Bronchial epithelial cell (primary cell): ENCODE results near the gene OXER1. TPM values are rescaled to one million over a fixed set of nuclear protein-coding genes. Genes with fewer than 3 reads are reported as not detected.

Experiments
- DNase-seq: peaks from one replicate; pipeline ENCODE4 v3.0.0-alpha.2; 2010; ENCODE audit warnings: low read depth
- FAIRE-seq: peaks from 2 replicates; lab custom pipeline; 2011; peaks lifted over from hg19 to GRCh38; lab: Jason Lieb, UNC
- H3K27me3 ChIP-seq: 2 replicates; pipeline ENCODE4 v1.5.1; 2011; ENCODE audit warnings: low read length; ENCODE audit not compliant: control insufficient read depth, insufficient read depth
- H3K36me3 ChIP-seq: 2 replicates; pipeline ENCODE4 v1.5.1; 2011; ENCODE audit warnings: low read length; ENCODE audit not compliant: control insufficient read depth, insufficient read depth
- H3K4me3 ChIP-seq: 2 replicates; pipeline ENCODE4 v1.5.1; 2011; ENCODE audit warnings: mild to moderate bottlenecking, low read depth, low read length, control low read depth
- CTCF ChIP-seq: IDR thresholded peaks from 2 replicates; pipeline ENCODE4 v1.5.1; 2011; ENCODE audit warnings: mild to moderate bottlenecking, moderate library complexity, low read length, control low read depth, inconsistent platforms; ENCODE audit not compliant: insufficient read depth, severe bottlenecking
- total RNA-seq: library from RNA; depleted of rRNA; stranded (reverse); fragments of >200 nt; gene quantifications from 2 replicates; pipeline ENCODE4 v1.2.1, GENCODE V29; 2014

The OXER1 gene
- total RNA-seq, 1 donor from 2014 or later = not detected

GRCh38 chr2:42767080-42767898, 3.4 kb upstream of the OXER1 start:
- no peaks in the 10 kb centered on the region for H3K27me3 ChIP-seq
- TF ChIP-seq CTCF = no peak
- H3K4me3 ChIP-seq = no peak overlapping the region
- DNase-seq (no peak), FAIRE-seq (no peak)
- no peaks in the 10 kb centered on the region for H3K36me3 ChIP-seq

GRCh38 chr2:42765686-42766085, 1.8 kb upstream of the OXER1 start:
- no peak for TF ChIP-seq CTCF
- DNase-seq (no peak), FAIRE-seq (no peak)
- Histone ChIP-seq H3K36me3 (no peaks in the 10 kb centered on the region), H3K27me3 (no peaks in the 10 kb centered on the region), H3K4me3 (no peak overlapping the region)

GRCh38 chr2:42764901-42765300, 966 bp upstream of the OXER1 start:
- no peak overlapping the region for H3K4me3 ChIP-seq

GRCh38 chr2:42762823-42763804, 821 bp downstream of the OXER1 start:
- FAIRE-seq = no peak
- DNase-seq = no peak
- TF ChIP-seq CTCF = no peak
- Histone ChIP-seq H3K4me3 (no peak overlapping the region), H3K27me3 (no peaks in the 10 kb centered on the region), H3K36me3 (no peaks in the 10 kb centered on the region)

More at GRCh38 chr2:42764901-42765300, 966 bp upstream of the OXER1 start:
- Histone ChIP-seq H3K36me3 (no peaks in the 10 kb centered on the region), H3K27me3 (no peaks in the 10 kb centered on the region)
- FAIRE-seq (no peak), DNase-seq (no peak)
- no peak for TF ChIP-seq CTCF

GRCh38 chr2:42762155-42762554, 1.8 kb downstream of the OXER1 start:
- Histone ChIP-seq H3K4me3 (no peak overlapping the region), H3K27me3 (no peaks in the 10 kb centered on the region), H3K36me3 (no peaks in the 10 kb centered on the region)
- no peak for FAIRE-seq
- no peak for DNase-seq
- no peak for TF ChIP-seq CTCF
